ENCODE measurements around the gene SPEF2. TPM values are rescaled to one million over a fixed set of nuclear protein-coding genes. Genes with fewer than 3 reads are reported as not detected.

The SPEF2 gene
- total and polyA plus RNA-seq, 2 experiments from 2014 or later: 5.1 TPM

- 84% methylated on average over 1 of the region's 1 CpG for WGBS (ENCODE audit: low lambda C conversion rate, missing lambda C conversion rate)
Measured at GRCh38 chr5:35685161-35685560, 67.5 kb downstream of the SPEF2 start.

GRCh38 chr5:35687961-35688360 lies 70.3 kb downstream of the SPEF2 start:
- Histone ChIP-seq H3K4me2 (no peak overlapping the region), H3K36me3 (replicated peaks; ENCODE audit: insufficient read depth, low read depth) (no peaks in the 10 kb centered on the region), H2AFZ (no peak overlapping the region), H3K79me2 (no peaks in the 10 kb centered on the region), H3K9me3 (ENCODE audit: low read depth) (no peaks in the 10 kb centered on the region), H3K9me2 (replicated peaks; ENCODE audit: insufficient read depth) (no peaks in the 10 kb centered on the region), H3K4me3 (no peak overlapping the region), H3K4me1 (ENCODE audit: insufficient read depth) (no peaks in the 10 kb centered on the region), H3K27ac (no peak overlapping the region), H3K27me3 (no peaks in the 10 kb centered on the region), H4K20me1 (ENCODE audit: insufficient read depth, poor library complexity, severe bottlenecking) (no peaks in the 10 kb centered on the region)
- DNase-seq (ENCODE audit: low spot score): no peak
- TF ChIP-seq EZH2 (IDR thresholded peaks at IDR 0.05; ENCODE audit: borderline replicate concordance) (no peak), EZH2phosphoT487 (IDR thresholded peaks at IDR 0.05; ENCODE audit: low read depth, severe bottlenecking, unreplicated experiment) (no peak), CTCF (IDR thresholded peaks at IDR 0.05; ENCODE audit: poor library complexity) (no peak)
- WGBS (ENCODE audit: low lambda C conversion rate, missing lambda C conversion rate): 52% methylated on average over 2 of the region's 2 CpGs

More at GRCh38 chr5:35685161-35685560, 67.5 kb downstream of the SPEF2 start:
- Histone ChIP-seq H3K27ac (no peak overlapping the region), H4K20me1 (ENCODE audit: insufficient read depth, poor library complexity, severe bottlenecking) (no peaks in the 10 kb centered on the region), H3K4me3 (no peak overlapping the region), H3K9me3 (ENCODE audit: low read depth) (no peaks in the 10 kb centered on the region), H3K79me2 (no peaks in the 10 kb centered on the region), H3K9me2 (replicated peaks; ENCODE audit: insufficient read depth) (no peaks in the 10 kb centered on the region), H3K4me1 (ENCODE audit: insufficient read depth) (no peaks in the 10 kb centered on the region), H3K4me2 (no peak overlapping the region), H3K27me3 (no peaks in the 10 kb centered on the region), H2AFZ (no peak overlapping the region), H3K36me3 (replicated peaks; ENCODE audit: insufficient read depth, low read depth) (no peaks in the 10 kb centered on the region)
- TF ChIP-seq EZH2phosphoT487 (IDR thresholded peaks at IDR 0.05; ENCODE audit: low read depth, severe bottlenecking, unreplicated experiment) (no peak), CTCF (IDR thresholded peaks at IDR 0.05; ENCODE audit: poor library complexity) (no peak), EZH2 (IDR thresholded peaks at IDR 0.05; ENCODE audit: borderline replicate concordance) (no peak)
- DNase-seq (ENCODE audit: low spot score): no peak

- Histone ChIP-seq H2AFZ (no peak overlapping the region), H3K4me2 (no peak overlapping the region), H3K27me3 (no peaks in the 10 kb centered on the region), H4K20me1 (ENCODE audit: insufficient read depth, poor library complexity, severe bottlenecking) (no peaks in the 10 kb centered on the region), H3K36me3 (replicated peaks; ENCODE audit: insufficient read depth, low read depth) (no peaks in the 10 kb centered on the region), H3K9me3 (ENCODE audit: low read depth) (no peaks in the 10 kb centered on the region), H3K4me3 (no peak overlapping the region), H3K9me2 (replicated peaks; ENCODE audit: insufficient read depth) (no peaks in the 10 kb centered on the region), H3K79me2 (no peaks in the 10 kb centered on the region), H3K27ac (no peak overlapping the region), H3K4me1 (ENCODE audit: insufficient read depth) (no peaks in the 10 kb centered on the region)
- 64% methylated on average over 2 of the region's 2 CpGs for WGBS (ENCODE audit: low lambda C conversion rate, missing lambda C conversion rate)
- TF ChIP-seq EZH2phosphoT487 (IDR thresholded peaks at IDR 0.05; ENCODE audit: low read depth, severe bottlenecking, unreplicated experiment): no peak
- no peak for TF ChIP-seq CTCF (IDR thresholded peaks at IDR 0.05; ENCODE audit: poor library complexity)
- no peak for TF ChIP-seq EZH2 (IDR thresholded peaks at IDR 0.05; ENCODE audit: borderline replicate concordance)
- DNase-seq (ENCODE audit: low spot score): no peak
Measured at GRCh38 chr5:35694481-35694880, 76.8 kb downstream of the SPEF2 start.
